GM21717 (cell line): ENCODE measurements around the gene WT1.

Experiments used
- ATAC-seq: cut with Tn5 transposase; IDR thresholded peaks from one replicate; pipeline ENCODE4 v1.9.1; 2021; ENCODE audit warnings: mild to moderate bottlenecking, moderate library complexity; ENCODE audit not compliant: unreplicated experiment

Gene WT1

GRCh38 chr11:32340181-32340580 lies 95.2 kb downstream of the WT1 start:
- ATAC-seq, result no peak
